ENCODE measurements around the gene SIN3B.

DNA sequence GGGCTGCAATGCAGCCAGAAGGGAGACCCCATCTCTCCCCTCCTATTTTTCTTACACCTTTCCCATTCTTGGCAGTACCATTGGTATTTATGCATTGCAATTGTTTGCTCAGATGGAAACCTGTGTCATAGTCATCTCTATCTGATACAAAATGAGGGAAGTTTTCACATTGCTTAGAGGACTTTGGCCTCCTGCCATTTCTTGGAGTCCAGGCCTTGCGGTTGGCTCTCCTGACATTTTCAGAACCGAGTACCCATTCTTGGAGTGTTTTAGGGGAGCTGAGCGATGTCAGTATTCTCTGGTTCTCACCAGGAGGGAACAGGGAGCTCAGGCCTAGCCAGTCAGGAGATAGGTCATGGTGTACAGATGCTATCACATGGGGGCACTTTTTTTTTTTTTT lies 1.5 kb downstream of the SIN3B start:
- TF ChIP-seq EZH2phosphoT487 (IDR thresholded peaks at IDR 0.05; ENCODE audit: insufficient read depth, low read depth) (no peak), EZH2 (IDR thresholded peaks at IDR 0.05; ENCODE audit: insufficient read depth, poor library complexity, severe bottlenecking) (no peak)

Measured in GM23248 (cell line).